Stimulated activated memory B cell treated with anti-CD40 and anti-IgM and Interleukin-4, amounts not matched to agents 10 μg/mL and 1 μg/mL and 100 μg/mL, for 72 hours (primary cell): ENCODE data around the gene ZRANB1.

ENCODE experiments used
- ATAC-seq: fragments of 150-1000 bp; cut with Tn5 transposase; 2 replicates; pipeline ENCODE4 v1.10.0; 2021
- H3K27ac Mint-ChIP-seq: one replicate; pipeline ENCODE4 v1.8.0; 2022; ENCODE audit warnings: mild to moderate bottlenecking, mixed read lengths
- H3K27me3 Mint-ChIP-seq: one replicate; pipeline ENCODE4 v1.8.0; 2022; ENCODE audit warnings: mixed read lengths
- H3K36me3 Mint-ChIP-seq: one replicate; pipeline ENCODE4 v1.8.0; 2022; ENCODE audit warnings: mixed read lengths
- H3K4me1 Mint-ChIP-seq: one replicate; pipeline ENCODE4 v1.8.0; 2022; ENCODE audit warnings: mixed read lengths
- H3K4me3 Mint-ChIP-seq: one replicate; pipeline ENCODE4 v1.8.0; 2022; ENCODE audit warnings: mild to moderate bottlenecking, moderate library complexity, mixed read lengths
- H3K9me3 Mint-ChIP-seq: one replicate; pipeline ENCODE4 v1.8.0; 2022; ENCODE audit warnings: mixed read lengths

The ZRANB1 gene

DNA sequence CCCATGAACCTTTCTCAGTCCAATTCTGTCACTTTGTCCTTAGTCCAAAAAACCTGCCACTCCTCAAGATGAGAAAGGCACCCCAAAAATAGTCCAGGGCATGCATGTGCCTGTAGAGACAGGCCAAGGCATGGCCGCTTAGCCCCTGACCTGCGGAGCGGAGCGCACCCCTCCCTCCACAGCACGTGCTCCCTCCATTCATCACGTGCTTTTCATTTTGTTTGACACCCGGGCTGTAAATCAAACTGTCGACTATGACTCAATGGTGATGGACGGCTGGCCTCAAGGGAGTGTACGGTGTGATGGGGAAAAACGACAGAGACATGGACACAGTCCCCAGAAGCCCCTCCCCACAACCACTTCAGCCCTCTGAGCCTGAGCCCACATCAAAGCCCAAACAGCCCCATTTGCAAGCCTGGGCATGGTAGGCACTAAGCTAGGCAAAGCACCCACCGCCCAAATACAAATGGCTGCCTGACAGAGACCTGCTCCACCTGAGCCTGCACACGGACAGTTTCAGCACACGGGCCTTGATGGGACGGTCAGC is 90.6 kb downstream of the ZRANB1 start:
- Mint-ChIP-seq H3K27ac (no peak overlapping the region), H3K27me3 (peaks cover 80% of the 10 kb centered on the region), H3K36me3 (no peaks in the 10 kb centered on the region), H3K4me3 (no peak overlapping the region), H3K4me1 (no peaks in the 10 kb centered on the region), H3K9me3 (no peaks in the 10 kb centered on the region)
- ATAC-seq = no peak

DNA sequence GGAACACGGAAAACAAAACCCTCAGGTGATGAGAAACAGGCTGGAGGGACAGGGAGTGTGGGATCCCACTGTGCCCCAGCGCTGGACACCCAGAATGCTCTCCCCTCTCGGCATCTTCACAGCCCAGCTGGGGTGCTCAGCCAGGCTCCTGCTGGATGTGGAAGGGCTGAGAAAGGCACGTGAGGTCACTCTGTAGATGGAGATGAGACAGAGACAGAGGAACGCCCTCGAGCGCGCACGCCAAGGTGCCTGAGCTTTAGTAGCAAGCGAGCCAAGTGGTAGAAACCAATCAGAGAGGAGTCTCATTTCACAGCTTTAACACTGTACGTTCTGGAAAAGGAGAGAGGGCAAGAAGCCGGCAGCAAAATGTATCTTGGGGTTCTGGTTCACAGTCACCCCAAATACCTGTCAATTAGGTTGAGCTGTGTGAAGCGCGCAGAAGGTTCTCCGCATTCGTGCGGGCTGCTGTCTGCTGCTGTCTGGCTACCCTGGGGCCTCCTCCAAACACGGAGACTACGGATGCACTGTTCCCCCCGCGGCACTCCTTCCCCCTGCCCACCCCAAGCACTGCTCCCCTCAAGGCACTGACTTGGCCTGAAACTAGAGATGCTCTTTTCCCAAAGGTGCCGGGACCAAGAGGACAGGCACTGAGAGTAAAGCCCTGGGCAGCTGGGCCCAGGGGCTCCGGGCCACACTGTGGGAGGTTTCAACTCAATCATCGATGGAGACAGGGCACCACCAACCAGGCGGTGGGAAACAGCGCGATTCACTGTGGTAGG is 91.4 kb downstream of the ZRANB1 start:
- no peak for ATAC-seq
- Mint-ChIP-seq H3K9me3 (no peaks in the 10 kb centered on the region), H3K27me3 (peaks cover 74% of the 10 kb centered on the region), H3K4me1 (no peaks in the 10 kb centered on the region), H3K36me3 (no peaks in the 10 kb centered on the region), H3K27ac (no peak overlapping the region), H3K4me3 (no peak overlapping the region)

DNA sequence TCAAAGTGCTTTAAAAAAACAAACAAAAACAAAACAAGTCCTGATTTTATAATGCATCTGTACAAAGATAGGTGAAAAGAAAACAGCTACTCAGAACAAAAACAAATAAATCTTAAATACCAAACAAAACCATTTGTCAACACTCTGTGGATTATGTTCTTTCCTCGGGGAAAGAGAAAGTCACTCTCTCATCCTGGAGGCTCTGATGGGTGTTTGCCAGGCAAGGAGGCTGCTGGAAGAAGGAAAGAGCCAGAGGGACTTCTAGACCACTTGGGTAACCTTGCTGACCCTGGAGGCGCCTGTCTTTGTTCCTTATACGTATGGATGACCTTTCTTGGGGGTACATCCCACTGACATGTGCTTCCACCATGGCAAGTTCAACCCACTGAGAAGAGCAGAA is 92.8 kb downstream of the ZRANB1 start:
- H3K36me3 Mint-ChIP-seq = no peaks in the 10 kb centered on the region
- no peak overlapping the region for H3K27ac Mint-ChIP-seq
- no peaks in the 10 kb centered on the region for H3K4me1 Mint-ChIP-seq
- no peak overlapping the region for H3K4me3 Mint-ChIP-seq
- H3K27me3 Mint-ChIP-seq = peaks cover 68% of the 10 kb centered on the region
- ATAC-seq = no peak
- no peaks in the 10 kb centered on the region for H3K9me3 Mint-ChIP-seq

DNA sequence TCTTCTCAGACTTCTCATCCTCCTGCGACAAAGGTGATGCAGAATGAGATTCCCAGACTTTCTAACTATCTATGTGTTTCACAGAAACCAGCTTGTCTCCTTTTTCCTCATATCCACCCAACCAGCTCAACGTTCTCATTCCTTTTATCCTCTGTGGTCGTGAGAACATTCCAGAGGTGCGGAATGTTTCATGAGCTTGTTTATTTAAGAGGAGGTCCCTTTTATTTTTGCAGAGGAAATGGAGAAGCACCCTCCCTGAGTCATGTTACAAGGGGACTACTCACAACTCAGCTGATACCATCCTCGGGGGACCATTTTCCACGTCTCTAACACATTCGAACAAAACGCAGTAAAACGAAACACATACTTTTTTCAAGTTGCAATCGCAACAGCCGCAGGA is 93.2 kb downstream of the ZRANB1 start:
- H3K27me3 Mint-ChIP-seq = peaks cover 68% of the 10 kb centered on the region
- no peaks in the 10 kb centered on the region for H3K36me3 Mint-ChIP-seq
- H3K4me3 Mint-ChIP-seq = no peak overlapping the region
- H3K4me1 Mint-ChIP-seq = no peaks in the 10 kb centered on the region
- H3K27ac Mint-ChIP-seq = no peak overlapping the region
- H3K9me3 Mint-ChIP-seq = no peaks in the 10 kb centered on the region
- no peak for ATAC-seq

DNA sequence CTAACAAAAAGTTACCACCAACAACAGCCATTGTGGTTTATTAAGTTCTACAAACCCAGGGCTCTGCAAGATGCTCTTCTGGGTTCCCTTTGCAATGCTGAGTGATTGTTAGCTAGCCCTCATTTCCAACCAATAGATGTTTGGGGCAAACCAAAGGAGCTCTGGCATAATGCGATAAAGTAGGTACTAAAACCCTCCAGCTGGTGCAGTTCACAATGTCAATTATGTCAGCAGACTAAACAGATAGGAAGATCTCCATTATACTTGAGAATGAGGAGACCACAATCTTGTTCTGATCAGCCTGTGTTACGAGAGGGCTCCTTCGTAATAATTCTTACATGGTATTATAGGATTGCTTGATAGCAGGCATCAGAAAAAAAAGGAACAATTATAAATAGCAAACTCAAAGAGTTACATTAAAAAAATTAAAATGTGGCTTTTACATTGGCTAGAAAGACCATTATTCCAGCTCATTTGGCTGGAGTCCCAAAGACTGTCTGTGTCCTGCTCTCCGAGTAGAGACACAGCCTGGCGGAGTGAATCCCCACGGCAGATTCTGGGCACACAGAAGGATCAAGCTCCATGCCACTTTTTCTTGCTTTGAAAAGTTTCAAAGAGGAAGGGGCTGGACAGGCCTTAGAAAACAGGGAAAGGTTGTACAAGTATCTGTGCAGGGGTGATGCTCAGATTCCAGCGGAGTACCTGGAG is 93.8 kb downstream of the ZRANB1 start:
- no peak overlapping the region for H3K4me3 Mint-ChIP-seq
- H3K36me3 Mint-ChIP-seq = no peaks in the 10 kb centered on the region
- no peak for ATAC-seq
- no peaks in the 10 kb centered on the region for H3K4me1 Mint-ChIP-seq
- peaks cover 68% of the 10 kb centered on the region for H3K27me3 Mint-ChIP-seq
- H3K9me3 Mint-ChIP-seq = no peaks in the 10 kb centered on the region
- no peak overlapping the region for H3K27ac Mint-ChIP-seq

DNA sequence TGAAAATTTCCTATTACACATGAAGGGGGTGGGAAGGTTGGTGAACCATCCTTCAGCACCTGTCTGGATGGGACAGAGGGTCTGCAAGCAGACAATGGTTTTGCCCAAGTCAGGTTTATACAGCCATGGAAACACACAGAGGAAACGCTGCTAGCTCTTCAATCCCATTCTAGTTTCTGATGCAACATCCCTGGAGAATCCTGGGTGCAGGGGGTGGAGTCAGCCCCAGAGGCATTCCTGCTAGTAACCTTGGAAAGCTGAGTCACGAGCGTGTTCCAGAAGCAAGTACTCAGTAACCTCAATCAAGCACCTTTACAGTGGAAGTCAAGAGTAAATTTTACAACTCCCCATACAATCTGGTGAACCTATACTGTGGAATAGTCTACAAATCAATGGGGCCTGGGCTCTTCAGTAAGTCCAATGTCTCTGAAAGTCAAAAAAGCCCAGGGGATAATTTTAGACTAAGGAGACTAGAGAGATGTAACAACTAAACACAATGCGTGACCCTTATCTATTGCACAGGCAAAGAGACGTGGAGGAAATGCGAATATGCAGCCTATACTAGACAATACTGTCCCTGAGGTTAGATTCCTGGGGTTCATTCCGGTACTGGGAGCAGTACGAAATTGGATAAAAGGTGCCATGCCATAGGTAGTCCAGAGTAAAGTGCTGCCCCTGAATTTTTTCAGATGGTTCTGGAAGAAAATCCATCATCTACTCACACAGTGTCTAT is 95.4 kb downstream of the ZRANB1 start:
- no peak overlapping the region for H3K4me3 Mint-ChIP-seq
- peaks cover 57% of the 10 kb centered on the region for H3K27me3 Mint-ChIP-seq
- no peaks in the 10 kb centered on the region for H3K9me3 Mint-ChIP-seq
- no peak for ATAC-seq
- H3K4me1 Mint-ChIP-seq = no peaks in the 10 kb centered on the region
- no peaks in the 10 kb centered on the region for H3K36me3 Mint-ChIP-seq
- H3K27ac Mint-ChIP-seq = no peak overlapping the region
